ENCODE results near the gene ADSL. TPM values are rescaled to one million over a fixed set of nuclear protein-coding genes. Genes with fewer than 3 reads are reported as not detected.

The ADSL gene
- total and polyA plus RNA-seq, 8 donors, result 18.9 to 35.7 (median 25.1) TPM

DNA sequence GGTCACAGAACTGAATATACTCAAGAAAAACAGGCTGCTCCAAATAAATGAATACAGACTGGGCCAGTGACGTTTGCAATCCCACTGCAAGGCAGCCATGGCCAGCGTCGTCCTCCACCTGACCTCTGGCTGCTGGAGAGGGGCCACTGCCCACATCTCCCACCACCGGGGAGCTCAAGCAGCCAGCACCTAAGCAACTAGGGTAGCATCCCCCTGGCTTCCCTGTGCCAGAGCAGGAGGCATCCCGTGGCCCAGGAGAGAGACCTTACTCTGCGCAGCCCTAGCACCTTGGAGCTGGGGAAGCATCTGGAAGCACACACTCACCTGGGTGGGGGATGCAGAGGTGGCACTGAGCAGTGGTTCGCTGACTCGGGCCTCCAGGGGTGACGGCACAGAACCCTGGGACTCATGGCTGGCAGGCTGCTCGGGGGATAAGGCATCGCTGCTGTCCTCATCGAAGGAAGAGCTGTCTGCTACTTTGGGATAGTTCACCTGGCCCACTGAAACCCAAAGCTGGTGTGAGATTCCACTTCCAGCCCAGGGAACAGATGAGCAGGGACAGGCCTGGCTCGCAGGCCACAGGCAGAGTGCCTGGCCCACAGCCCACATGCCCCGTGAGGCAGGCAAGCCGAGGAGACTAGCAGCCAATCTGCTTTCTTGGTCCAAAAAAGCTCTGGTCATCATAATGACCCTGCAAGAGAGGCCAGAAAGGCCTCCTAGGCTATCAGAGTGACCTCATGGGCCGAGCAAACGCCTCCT is 77.8 kb downstream of the ADSL start:
- H3K4me1 ChIP-seq, result no peaks in the 10 kb centered on the region
- no peak overlapping the region for H3K4me3 ChIP-seq
- FAIRE-seq (no peak), ATAC-seq (no peak), DNase-seq (no peak)
- no peaks in the 10 kb centered on the region for H3K27me3 ChIP-seq
- 91 to 95% methylated on average over 17 of the region's 17 CpGs for WGBS, 2 donors
- TF ChIP-seq, protein P1, sequence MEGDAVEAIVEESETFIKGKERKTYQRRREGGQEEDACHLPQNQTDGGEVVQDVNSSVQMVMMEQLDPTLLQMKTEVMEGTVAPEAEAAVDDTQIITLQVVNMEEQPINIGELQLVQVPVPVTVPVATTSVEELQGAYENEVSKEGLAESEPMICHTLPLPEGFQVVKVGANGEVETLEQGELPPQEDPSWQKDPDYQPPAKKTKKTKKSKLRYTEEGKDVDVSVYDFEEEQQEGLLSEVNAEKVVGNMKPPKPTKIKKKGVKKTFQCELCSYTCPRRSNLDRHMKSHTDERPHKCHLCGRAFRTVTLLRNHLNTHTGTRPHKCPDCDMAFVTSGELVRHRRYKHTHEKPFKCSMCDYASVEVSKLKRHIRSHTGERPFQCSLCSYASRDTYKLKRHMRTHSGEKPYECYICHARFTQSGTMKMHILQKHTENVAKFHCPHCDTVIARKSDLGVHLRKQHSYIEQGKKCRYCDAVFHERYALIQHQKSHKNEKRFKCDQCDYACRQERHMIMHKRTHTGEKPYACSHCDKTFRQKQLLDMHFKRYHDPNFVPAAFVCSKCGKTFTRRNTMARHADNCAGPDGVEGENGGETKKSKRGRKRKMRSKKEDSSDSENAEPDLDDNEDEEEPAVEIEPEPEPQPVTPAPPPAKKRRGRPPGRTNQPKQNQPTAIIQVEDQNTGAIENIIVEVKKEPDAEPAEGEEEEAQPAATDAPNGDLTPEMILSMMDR (IDR thresholded peaks at IDR 0.05), result no peak
- peaks cover 7 to 32% (median 10%) of the 10 kb centered on the region in 3 donors for H3K36me3 ChIP-seq
- H3K27ac ChIP-seq, result no peak overlapping the region
- no peaks in the 10 kb centered on the region for H3K9me3 ChIP-seq
- intact Hi-C loops (cut with DNase I), result no loop called here

DNA sequence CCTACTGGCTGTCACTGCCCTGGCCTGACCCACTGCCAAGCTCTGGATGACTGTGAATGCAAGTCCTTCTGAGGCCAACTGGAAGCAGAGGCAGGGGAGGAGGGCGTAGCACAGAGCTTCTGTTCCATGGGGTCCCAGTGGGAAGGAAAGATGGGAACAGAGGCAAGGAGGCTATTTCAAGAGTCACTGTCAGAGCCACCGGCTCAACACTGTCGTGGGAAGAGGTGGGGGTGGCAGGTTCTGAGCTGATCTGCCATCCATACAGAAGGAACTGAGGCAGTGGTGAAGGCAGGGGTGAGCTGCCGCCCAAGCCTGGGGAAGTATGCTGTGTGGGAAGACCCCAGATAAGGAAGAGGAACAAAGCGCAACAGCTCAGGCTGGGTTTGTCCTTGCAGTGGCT is 78.8 kb downstream of the ADSL start:
- TF ChIP-seq, protein P1 (IDR thresholded peaks at IDR 0.05), result no peak
- Histone ChIP-seq H3K9me3 (no peaks in the 10 kb centered on the region), H3K4me3 (no peak overlapping the region), H3K27me3 (no peaks in the 10 kb centered on the region), H3K4me1 (no peaks in the 10 kb centered on the region), H3K27ac (no peak overlapping the region), H3K36me3 (peaks cover under 1 to 29% (median 6%) of the 10 kb centered on the region in 3 donors)
- DNase-seq (no peak), ATAC-seq (no peak), FAIRE-seq (no peak)
- intact Hi-C loops (cut with DNase I), result no loop called here
- 92 to 97% methylated on average over 5 of the region's 5 CpGs for WGBS, 2 donors

GRCh38 chr22:40426594-40427333 is 80.5 kb downstream of the ADSL start:
- ATAC-seq (peak; percentile 18 to 67 (median 64)), DNase-seq (no peak), FAIRE-seq (no peak)
- Histone ChIP-seq H3K27me3 (no peaks in the 10 kb centered on the region), H3K36me3 (peaks cover 0 to 17% (median 0%) of the 10 kb centered on the region in 3 donors), H3K4me1 (no peaks in the 10 kb centered on the region), H3K9me3 (no peaks in the 10 kb centered on the region), H3K4me3 (no peak overlapping the region), H3K27ac (peak overlapping the region in 2 of 4 donors; percentile 16 to 57)
- WGBS, 2 donors, result 64 to 68% methylated on average over 9 of the region's 9 CpGs
- TF ChIP-seq, protein P1 (IDR thresholded peaks at IDR 0.05), result no peak
- intact Hi-C loops (cut with DNase I), result no loop called here

DNA sequence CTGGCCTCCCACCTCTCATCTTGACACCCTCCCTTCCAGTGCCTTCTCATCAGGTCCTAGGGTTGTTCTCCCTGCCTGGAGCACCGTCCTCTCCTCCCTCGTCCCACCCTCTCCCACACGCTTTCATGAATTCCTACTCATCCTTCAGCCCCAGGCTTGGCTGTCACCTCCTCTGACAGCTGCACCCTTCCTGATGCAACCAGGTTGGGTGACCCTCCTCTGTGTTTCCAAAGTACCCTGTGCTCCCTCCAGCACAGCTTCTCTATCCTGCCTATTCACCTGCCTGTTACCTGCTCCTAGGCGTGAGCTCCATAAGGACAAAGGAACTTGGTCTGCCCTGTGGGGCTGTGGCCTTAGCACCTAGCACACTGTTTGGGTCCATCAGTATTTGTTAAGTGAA is 82.5 kb downstream of the ADSL start:
- peaks cover 0 to 7% (median 0%) of the 10 kb centered on the region in 3 donors for H3K36me3 ChIP-seq
- intact Hi-C loops (cut with DNase I), result no loop called here
- H3K27me3 ChIP-seq, result no peaks in the 10 kb centered on the region
- no peaks in the 10 kb centered on the region for H3K4me1 ChIP-seq
- 91 to 93% methylated on average over 4 of the region's 4 CpGs for whole genome bisulfite sequencing, 2 donors
- TF ChIP-seq, protein P1 (IDR thresholded peaks at IDR 0.05), result no peak
- H3K27ac ChIP-seq, result no peak overlapping the region
- ATAC-seq (no peak), FAIRE-seq (no peak), DNase-seq (no peak)
- no peaks in the 10 kb centered on the region for H3K9me3 ChIP-seq
- H3K4me3 ChIP-seq, result no peak overlapping the region

Data from pancreas (tissue), 10 donors.